Endothelial cell of umbilical vein (primary cell): Measurements from ENCODE around the gene ZNF331. TPM values are rescaled to one million over a fixed set of nuclear protein-coding genes. Genes with fewer than 3 reads are reported as not detected.

Source experiments
- BruUV-seq: library from RNA; stranded (reverse); fragments of 400-500 nt; replicated peaks from 2 replicates; lab custom pipeline; 2021; lab: Mats Ljungman, UMichigan
- CTCF ChIA-PET: fragments of 300-600, 350-600 bp; sonication (Branson Sonifier 250); formaldehyde crosslinking; loops from one replicate; lab custom pipeline; 2021; ENCODE audit warnings: antibody characterized with exemption, inconsistent platforms; lab: Charles Lee
- POLR2A ChIA-PET: fragments of 300-600, 350-600 bp; sonication (Branson Sonifier 250); formaldehyde crosslinking; loops from one replicate; lab custom pipeline; 2021; ENCODE audit warnings: antibody characterized with exemption, inconsistent platforms; lab: Charles Lee
- DNase-seq: peaks from one replicate; pipeline ENCODE4 v3.0.0-alpha.2; 2011; ENCODE audit warnings: low read depth, low spot score
- FAIRE-seq: peaks from 2 replicates; lab custom pipeline; 2011; peaks lifted over from hg19 to GRCh38; lab: Jason Lieb, UNC
- H2AFZ ChIP-seq: 2 replicates; pipeline ENCODE4 v1.6.0; 2012; ENCODE audit warnings: low read depth, low read length, control low read depth, inconsistent platforms
- H3K27ac ChIP-seq: 2 replicates; pipeline ENCODE4 v1.5.1; 2011; ENCODE audit warnings: low read depth, mild to moderate bottlenecking, control low read depth, low read length, moderate library complexity; ENCODE audit not compliant: insufficient read depth
- H3K27me3 ChIP-seq, 2 experiments: 2 replicates each; pipeline versions ENCODE4 v1.6.0 to v1.6.1; 2011; ENCODE audit warnings: low read length in 2 of 2, mixed read lengths in 1 of 2; ENCODE audit not compliant: control insufficient read depth in 2 of 2, insufficient read depth in 2 of 2
- H3K36me3 ChIP-seq, 2 experiments: 2 replicates in 1 of 2; 3 replicates in 1 of 2; pipeline ENCODE4 v1.5.1; 2011; ENCODE audit warnings: low read length in 2 of 2, mild to moderate bottlenecking in 1 of 2, moderate library complexity in 1 of 2; ENCODE audit not compliant: control insufficient read depth in 2 of 2, insufficient read depth in 2 of 2; ENCODE audit errors: extremely low read depth in 1 of 2
- H3K4me1 ChIP-seq: 3 replicates; pipeline ENCODE4 v1.5.1; 2011; ENCODE audit warnings: mild to moderate bottlenecking, low read length; ENCODE audit not compliant: control insufficient read depth, insufficient read depth; ENCODE audit errors: extremely low read depth
- H3K4me2 ChIP-seq: 2 replicates; pipeline ENCODE4 v1.6.1; 2011; ENCODE audit warnings: low read length, control low read depth, mixed read lengths; ENCODE audit not compliant: insufficient read depth
- H3K4me3 ChIP-seq, 3 experiments: fragments of 200-600 bp in 1 of 3; sonication (generic), shearing (Covaris generic) in 1 of 3; replicated peaks in 1 of 3; 2 replicates each; pipeline ENCODE4 v1.5.1; 2011 to 2016; ENCODE audit warnings: control low read depth in 3 of 3, low read length in 3 of 3, mild to moderate bottlenecking in 2 of 3, inconsistent platforms in 1 of 3, low read depth in 1 of 3, moderate library complexity in 1 of 3; ENCODE audit not compliant: insufficient read depth in 1 of 3
- H3K79me2 ChIP-seq: 2 replicates; pipeline ENCODE4 v1.6.0; 2012; ENCODE audit warnings: low read length, inconsistent platforms; ENCODE audit not compliant: control insufficient read depth, insufficient read depth
- H3K9ac ChIP-seq: replicated peaks from 2 replicates; pipeline ENCODE3; 2011; ENCODE audit warnings: low read length, control low read depth; ENCODE audit not compliant: insufficient read depth; ENCODE audit errors: extremely low read depth
- H3K9me1 ChIP-seq: replicated peaks from 3 replicates; pipeline ENCODE4 v1.6.0; 2011; ENCODE audit warnings: mild to moderate bottlenecking, low read length; ENCODE audit not compliant: control insufficient read depth, insufficient read depth; ENCODE audit errors: extremely low read depth
- H3K9me3 ChIP-seq: replicated peaks from 2 replicates; pipeline ENCODE4 v1.5.1; 2012; ENCODE audit warnings: low read length, inconsistent platforms; ENCODE audit not compliant: control insufficient read depth, insufficient read depth
- H4K20me1 ChIP-seq: replicated peaks from 2 replicates; pipeline ENCODE3; 2011; ENCODE audit warnings: mild to moderate bottlenecking, low read length; ENCODE audit not compliant: control insufficient read depth, insufficient read depth; ENCODE audit errors: extremely low read depth
- EZH2 ChIP-seq: IDR thresholded peaks from 2 replicates; pipeline ENCODE4 v1.6.1; 2012; ENCODE audit warnings: borderline replicate concordance, low read depth, mild to moderate bottlenecking, moderate library complexity, low read length, inconsistent platforms; ENCODE audit not compliant: severe bottlenecking
- FOS ChIP-seq: IDR thresholded peaks from 2 replicates; pipeline ENCODE4 v1.6.1; 2011; ENCODE audit warnings: mild to moderate bottlenecking, low read length, moderate library complexity, borderline replicate concordance; ENCODE audit not compliant: insufficient read depth
- GATA2 ChIP-seq: IDR thresholded peaks from 2 replicates; pipeline ENCODE4 v1.7.0; 2011; ENCODE audit warnings: low read depth, mild to moderate bottlenecking, moderate library complexity, mixed read lengths, low read length; ENCODE audit not compliant: insufficient read length, insufficient read depth
- JUN ChIP-seq: IDR thresholded peaks from 2 replicates; pipeline ENCODE4 v1.6.1; 2011; ENCODE audit warnings: borderline replicate concordance, low read depth; ENCODE audit not compliant: insufficient read length, insufficient read depth
- MYC ChIP-seq: IDR thresholded peaks from one replicate; pipeline ENCODE4 v1.6.1; 2011; ENCODE audit warnings: mild to moderate bottlenecking, low read depth, low read length
- POLR2AphosphoS5 ChIP-seq: IDR thresholded peaks from 2 replicates; pipeline ENCODE4 v1.6.1; 2012; ENCODE audit warnings: low read depth, mild to moderate bottlenecking, control low read depth, low read length, moderate library complexity; ENCODE audit not compliant: insufficient read depth
- dilution Hi-C: fragments of 300-500 bp; cut with MboI; formaldehyde crosslinking; loops from one replicate; pipeline ENCODE4 v1.15.0; 2019; ENCODE audit warnings: low sequenced_read_pairs; ENCODE audit not compliant: extremely low pct_ligation_motif_present
- intact Hi-C: fragments of 100-400 bp; cut with micrococcal nuclease; formaldehyde crosslinking; loops from one replicate; pipeline ENCODE4 v1.10.0; 2022
- polyA plus RNA-seq, 4 experiments: library from polyadenylated mRNA; depleted of rRNA in 3 of 4; stranded (reverse) in 3 of 4; unstranded in 1 of 4; fragments of >200 nt; gene quantifications; 2 replicates each; pipeline versions ENCODE4 v1.2.1 to v1.2.3, GENCODE V29; 2011 to 2012; ENCODE audit warnings: missing spikeins in 1 of 4
- total RNA-seq: library from RNA; stranded (reverse); gene quantifications from 2 replicates; pipeline ENCODE4 v1.2.3, GENCODE V29; 2021
- TF ChIP-seq, protein P1 (sequence below), 2 donors: IDR thresholded peaks; 1 replicate in 1 of 2; 2 replicates in 1 of 2; pipeline ENCODE4 v1.5.1; 2011; ENCODE audit warnings: low read length in 2 of 2, mild to moderate bottlenecking in 2 of 2, moderate library complexity in 2 of 2, control low read depth in 1 of 2, inconsistent platforms in 1 of 2, low read depth in 1 of 2; ENCODE audit not compliant: insufficient read depth in 1 of 2; ENCODE audit errors: extremely low read depth in 1 of 2
- TF ChIP-seq, protein P2 (sequence below): IDR thresholded peaks from 2 replicates; pipeline ENCODE4 v1.6.1; 2011; ENCODE audit not compliant: insufficient read depth, insufficient read length

Gene ZNF331
- total and polyA plus RNA-seq, 2 donors (not counting 3 experiments of a cell fraction or from before 2014, with no cell fraction given), result 6.2 to 11.2 TPM

DNA sequence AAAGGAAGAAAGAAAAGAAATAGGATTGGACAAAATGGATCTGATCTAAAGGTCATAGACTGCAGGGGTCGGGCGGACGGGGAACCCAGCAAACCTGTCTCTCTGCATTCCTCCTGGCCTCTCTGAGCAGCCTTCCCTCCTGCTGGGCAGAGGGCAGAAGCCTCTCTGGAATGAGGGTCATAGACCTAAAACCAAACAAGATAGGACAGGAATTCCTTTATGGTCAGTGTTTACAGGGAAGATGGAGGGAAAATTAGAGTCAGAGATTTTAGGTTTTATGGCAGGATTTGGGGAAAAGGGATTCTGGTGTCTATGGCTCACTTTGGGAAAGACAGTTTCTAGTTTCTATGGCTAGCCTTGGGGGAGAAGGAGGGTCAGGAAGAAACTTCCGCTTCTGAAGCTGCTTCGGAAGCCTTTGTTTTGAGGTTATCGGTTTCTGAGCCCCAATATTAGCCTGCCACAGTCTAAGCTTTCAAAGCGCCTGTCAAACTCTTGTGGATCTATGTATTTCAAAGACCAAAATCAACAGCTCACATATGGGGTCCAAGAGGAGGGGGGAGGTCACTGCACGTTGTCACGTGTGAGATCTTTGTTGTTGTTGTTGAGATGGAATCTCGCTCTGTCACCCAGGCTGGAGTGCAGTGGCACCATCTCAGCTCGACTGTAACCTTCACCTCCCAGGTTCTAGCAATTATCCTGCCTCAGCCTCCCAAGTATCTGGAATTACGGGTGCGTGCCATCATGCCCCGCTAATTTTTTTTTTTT lies 75.0 kb downstream of the ZNF331 start:
- no TSS peak for BruUV-seq
- no peaks in the 10 kb centered on the region for H3K9me3 ChIP-seq
- no peaks in the 10 kb centered on the region for H3K4me1 ChIP-seq
- no peak overlapping the region for H3K4me3 ChIP-seq
- DNase-seq (no peak), FAIRE-seq (no peak)
- no peak overlapping the region for H2AFZ ChIP-seq
- H3K9me1 ChIP-seq, result no peaks in the 10 kb centered on the region
- no peaks in the 10 kb centered on the region for H3K36me3 ChIP-seq
- no peaks in the 10 kb centered on the region for H3K79me2 ChIP-seq
- H3K9ac ChIP-seq, result no peak overlapping the region
- intact Hi-C loops, result no loop called here
- H3K27me3 ChIP-seq, result no peaks in the 10 kb centered on the region
- POLR2A ChIA-PET, result no interaction called here
- H3K27ac ChIP-seq, result no peak overlapping the region
- dilution Hi-C loops, result no loop called here
- no peak for TF ChIP-seq GATA2
- TF ChIP-seq EZH2, result no peak
- no peak for TF ChIP-seq FOS
- TF ChIP-seq, protein P1, sequence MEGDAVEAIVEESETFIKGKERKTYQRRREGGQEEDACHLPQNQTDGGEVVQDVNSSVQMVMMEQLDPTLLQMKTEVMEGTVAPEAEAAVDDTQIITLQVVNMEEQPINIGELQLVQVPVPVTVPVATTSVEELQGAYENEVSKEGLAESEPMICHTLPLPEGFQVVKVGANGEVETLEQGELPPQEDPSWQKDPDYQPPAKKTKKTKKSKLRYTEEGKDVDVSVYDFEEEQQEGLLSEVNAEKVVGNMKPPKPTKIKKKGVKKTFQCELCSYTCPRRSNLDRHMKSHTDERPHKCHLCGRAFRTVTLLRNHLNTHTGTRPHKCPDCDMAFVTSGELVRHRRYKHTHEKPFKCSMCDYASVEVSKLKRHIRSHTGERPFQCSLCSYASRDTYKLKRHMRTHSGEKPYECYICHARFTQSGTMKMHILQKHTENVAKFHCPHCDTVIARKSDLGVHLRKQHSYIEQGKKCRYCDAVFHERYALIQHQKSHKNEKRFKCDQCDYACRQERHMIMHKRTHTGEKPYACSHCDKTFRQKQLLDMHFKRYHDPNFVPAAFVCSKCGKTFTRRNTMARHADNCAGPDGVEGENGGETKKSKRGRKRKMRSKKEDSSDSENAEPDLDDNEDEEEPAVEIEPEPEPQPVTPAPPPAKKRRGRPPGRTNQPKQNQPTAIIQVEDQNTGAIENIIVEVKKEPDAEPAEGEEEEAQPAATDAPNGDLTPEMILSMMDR (IDR thresholded peaks at IDR 0.05; ENCODE audit: extremely low read depth in 1 of 2, insufficient read depth in 1 of 2, low read depth in 1 of 2, low read length in 2 of 2), result no peak
- TF ChIP-seq MYC, result no peak
- TF ChIP-seq, protein P2, sequence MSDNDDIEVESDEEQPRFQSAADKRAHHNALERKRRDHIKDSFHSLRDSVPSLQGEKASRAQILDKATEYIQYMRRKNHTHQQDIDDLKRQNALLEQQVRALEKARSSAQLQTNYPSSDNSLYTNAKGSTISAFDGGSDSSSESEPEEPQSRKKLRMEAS, result no peak
- no peak for TF ChIP-seq POLR2AphosphoS5
- TF ChIP-seq JUN, result no peak
- H3K4me2 ChIP-seq, result no peak overlapping the region
- CTCF ChIA-PET, result no interaction called here
- H4K20me1 ChIP-seq, result no peaks in the 10 kb centered on the region
